ENCODE measurements around the gene DPY19L3. TPM values are rescaled to one million over a fixed set of nuclear protein-coding genes. Genes with fewer than 3 reads are reported as not detected.
"Not testable (repeated sequence)": the region's sequence is repeated elsewhere in the genome, so short reads cannot be mapped to it uniquely, and the experiment has no call there.

The DPY19L3 gene
- total and polyA plus RNA-seq, 2 experiments from 2014 or later = 12.9 to 51.4 TPM

DNA sequence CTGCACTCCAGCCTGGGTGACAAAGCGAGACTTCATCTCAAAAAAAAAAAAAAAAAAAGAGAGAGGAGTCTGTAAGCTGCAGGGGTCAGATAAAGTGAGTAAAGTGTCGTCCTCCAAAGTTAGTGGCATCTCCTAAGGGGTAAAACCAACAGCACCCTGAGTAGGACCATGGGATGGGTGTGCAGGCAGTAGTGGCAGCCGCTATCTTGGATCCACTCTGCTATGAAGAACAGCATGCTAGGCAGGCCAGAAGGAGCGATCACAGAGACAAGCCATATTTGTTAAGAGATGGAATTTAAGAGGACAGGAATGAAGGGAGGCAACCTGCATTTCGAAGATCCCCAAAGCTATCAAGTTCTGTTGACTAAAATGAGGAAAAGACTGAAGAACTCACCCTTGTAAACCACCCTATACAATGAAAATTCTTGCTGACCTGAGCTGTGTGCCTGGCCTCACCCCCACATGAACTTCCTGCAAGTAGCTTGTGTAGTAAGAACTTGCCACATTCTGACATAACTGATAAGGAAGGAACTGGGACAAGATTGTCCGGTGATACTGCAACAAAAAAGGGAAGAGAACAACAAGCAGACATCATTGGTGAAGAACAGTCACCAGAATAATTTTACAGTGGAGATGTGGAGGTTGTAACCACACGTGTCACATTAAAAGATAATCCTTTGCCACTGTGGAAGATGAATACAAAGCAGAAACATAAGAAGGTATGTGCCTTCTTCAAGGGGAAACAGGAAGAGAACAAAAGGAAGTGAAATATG, 16.2 kb downstream of the DPY19L3 start:
- H3K4me2 ChIP-seq = no peak overlapping the region
- no peaks in the 10 kb centered on the region for H4K20me1 ChIP-seq (ENCODE audit: insufficient read depth, poor library complexity, severe bottlenecking)
- H3K4me1 ChIP-seq (ENCODE audit: insufficient read depth) = no peaks in the 10 kb centered on the region
- H3K9me3 ChIP-seq (ENCODE audit: low read depth) = no peaks in the 10 kb centered on the region
- H3K79me2 ChIP-seq = no peaks in the 10 kb centered on the region
- WGBS (ENCODE audit: low lambda C conversion rate, missing lambda C conversion rate) = 85% methylated on average over 7 of the region's 7 CpGs
- no peaks in the 10 kb centered on the region for H3K27me3 ChIP-seq
- no peak overlapping the region for H3K27ac ChIP-seq
- H2AFZ ChIP-seq = no peak overlapping the region
- TF ChIP-seq CTCF (IDR thresholded peaks at IDR 0.05; ENCODE audit: poor library complexity) = no peak
- TF ChIP-seq EZH2 (IDR thresholded peaks at IDR 0.05; ENCODE audit: borderline replicate concordance) = no peak
- no peak for TF ChIP-seq EZH2phosphoT487 (IDR thresholded peaks at IDR 0.05; ENCODE audit: low read depth, severe bottlenecking, unreplicated experiment)
- H3K4me3 ChIP-seq = no peak overlapping the region
- H3K36me3 ChIP-seq (replicated peaks; ENCODE audit: insufficient read depth, low read depth) = no peaks in the 10 kb centered on the region
- no peak for DNase-seq (ENCODE audit: low spot score)
- H3K9me2 ChIP-seq (replicated peaks; ENCODE audit: insufficient read depth) = no peaks in the 10 kb centered on the region

DNA sequence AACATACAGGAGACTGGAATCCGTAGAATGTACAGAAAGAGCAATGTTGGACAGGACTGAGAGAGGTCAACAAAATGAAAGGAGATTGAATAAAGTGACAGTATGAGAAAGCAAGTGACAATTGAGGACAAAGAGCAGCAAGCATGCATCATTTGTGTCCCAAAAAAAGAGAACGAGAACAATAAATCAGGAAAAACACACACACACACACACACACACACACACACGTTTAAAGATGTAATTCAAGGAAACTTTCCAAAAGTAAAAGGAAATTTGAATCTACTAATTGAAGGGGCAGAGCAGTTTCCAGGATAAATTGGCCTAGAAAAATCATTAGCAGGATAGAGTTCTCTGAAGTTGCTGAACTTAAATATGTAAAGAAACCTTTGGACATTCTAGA, 16.9 kb downstream of the DPY19L3 start:
- no peaks in the 10 kb centered on the region for H3K9me2 ChIP-seq (replicated peaks; ENCODE audit: insufficient read depth)
- no peak overlapping the region for H2AFZ ChIP-seq
- no peak overlapping the region for H3K4me2 ChIP-seq
- no peak overlapping the region for H3K4me3 ChIP-seq
- no peaks in the 10 kb centered on the region for H3K27me3 ChIP-seq
- H3K36me3 ChIP-seq (replicated peaks; ENCODE audit: insufficient read depth, low read depth) = no peaks in the 10 kb centered on the region
- no peaks in the 10 kb centered on the region for H4K20me1 ChIP-seq (ENCODE audit: insufficient read depth, poor library complexity, severe bottlenecking)
- no peak for DNase-seq (ENCODE audit: low spot score)
- H3K79me2 ChIP-seq = no peaks in the 10 kb centered on the region
- no peaks in the 10 kb centered on the region for H3K9me3 ChIP-seq (ENCODE audit: low read depth)
- H3K27ac ChIP-seq = no peak overlapping the region
- WGBS (ENCODE audit: low lambda C conversion rate, missing lambda C conversion rate) = 87% methylated on average over 3 of the region's 3 CpGs
- no peak for TF ChIP-seq EZH2phosphoT487 (IDR thresholded peaks at IDR 0.05; ENCODE audit: low read depth, severe bottlenecking, unreplicated experiment)
- TF ChIP-seq CTCF (IDR thresholded peaks at IDR 0.05; ENCODE audit: poor library complexity) = no peak
- TF ChIP-seq EZH2 (IDR thresholded peaks at IDR 0.05; ENCODE audit: borderline replicate concordance) = no peak
- H3K4me1 ChIP-seq (ENCODE audit: insufficient read depth) = no peaks in the 10 kb centered on the region

DNA sequence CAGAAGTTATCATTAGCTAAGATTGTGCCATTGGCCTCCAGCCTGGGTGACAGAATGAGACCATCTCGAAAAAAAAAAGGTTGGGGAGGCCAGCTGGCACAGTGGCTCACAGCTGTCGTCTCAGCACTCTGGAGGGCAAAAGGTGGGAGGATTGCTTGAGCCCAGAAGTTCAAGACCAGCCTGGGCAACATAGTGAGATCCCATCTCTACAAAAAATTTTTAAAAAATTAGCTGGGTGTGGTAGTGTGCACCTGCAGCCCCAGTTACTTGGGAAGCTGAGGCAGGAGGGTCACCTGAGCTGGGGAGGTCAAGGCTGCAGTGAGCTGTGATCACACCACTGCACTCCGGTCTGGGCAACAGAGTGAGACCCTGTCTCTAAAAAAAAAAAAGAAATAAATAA, 18.4 kb downstream of the DPY19L3 start:
- not testable (repeated sequence) for H3K4me1 ChIP-seq (ENCODE audit: insufficient read depth); H3K36me3 ChIP-seq (replicated peaks; ENCODE audit: insufficient read depth, low read depth); H3K27me3 ChIP-seq; H3K27ac ChIP-seq; H3K9me2 ChIP-seq (replicated peaks; ENCODE audit: insufficient read depth); H2AFZ ChIP-seq; H3K79me2 ChIP-seq; H4K20me1 ChIP-seq (ENCODE audit: insufficient read depth, poor library complexity, severe bottlenecking); H3K4me2 ChIP-seq; DNase-seq (ENCODE audit: low spot score); H3K9me3 ChIP-seq (ENCODE audit: low read depth); H3K4me3 ChIP-seq
- 100% methylated on average over 3 of the region's 3 CpGs for WGBS (ENCODE audit: low lambda C conversion rate, missing lambda C conversion rate)

GRCh38 chr19:32427536-32427935, 22.0 kb downstream of the DPY19L3 start:
- Histone ChIP-seq H3K4me2 (no peak overlapping the region), H3K9me3 (ENCODE audit: low read depth) (no peaks in the 10 kb centered on the region)
- 91% methylated on average over 3 of the region's 3 CpGs for WGBS (ENCODE audit: low lambda C conversion rate, missing lambda C conversion rate)

More at GRCh38 chr19:32427536-32427935, 22.0 kb downstream of the DPY19L3 start:
- DNase-seq (ENCODE audit: low spot score) = no peak
- Histone ChIP-seq H2AFZ (no peak overlapping the region), H3K36me3 (replicated peaks; ENCODE audit: insufficient read depth, low read depth) (no peaks in the 10 kb centered on the region), H3K9me2 (replicated peaks; ENCODE audit: insufficient read depth) (no peaks in the 10 kb centered on the region), H3K27me3 (no peaks in the 10 kb centered on the region), H4K20me1 (ENCODE audit: insufficient read depth, poor library complexity, severe bottlenecking) (no peaks in the 10 kb centered on the region), H3K27ac (no peak overlapping the region), H3K79me2 (no peaks in the 10 kb centered on the region), H3K4me3 (no peak overlapping the region), H3K4me1 (ENCODE audit: insufficient read depth) (no peaks in the 10 kb centered on the region)
- no peak for TF ChIP-seq CTCF (IDR thresholded peaks at IDR 0.05; ENCODE audit: poor library complexity)
- no peak for TF ChIP-seq EZH2phosphoT487 (IDR thresholded peaks at IDR 0.05; ENCODE audit: low read depth, severe bottlenecking, unreplicated experiment)
- no peak for TF ChIP-seq EZH2 (IDR thresholded peaks at IDR 0.05; ENCODE audit: borderline replicate concordance)
